Natural killer cell (primary cell): Measurements from ENCODE around the gene FITM2. TPM values are rescaled to one million over a fixed set of nuclear protein-coding genes. Genes with fewer than 3 reads are reported as not detected.

Source experiments
- ATAC-seq, 3 donors: fragments of 150-1000 bp in 2 of 3; fragments of 200-7000 bp in 1 of 3; cut with Tn5 transposase; 1 replicate in 1 of 3; 2 replicates in 2 of 3; pipeline ENCODE4 v1.10.0; 2021; ENCODE audit warnings: mild to moderate bottlenecking in 2 of 3, moderate library complexity in 2 of 3
- DNase-seq, 2 donors: peaks; one replicate each; pipeline versions ENCODE4 v3.0.0 to v3.0.0-alpha.2; 2013 to 2021; ENCODE audit warnings: mixed read lengths in 1 of 2
- H3K27ac ChIP-seq: one replicate; pipeline ENCODE4 v1.5.1; 2013; ENCODE audit warnings: mild to moderate bottlenecking, low read length
- H3K27me3 ChIP-seq: one replicate; pipeline ENCODE4 v1.6.1; 2013; ENCODE audit warnings: low read length; ENCODE audit not compliant: control insufficient read depth, insufficient read depth
- H3K36me3 ChIP-seq: one replicate; pipeline ENCODE4 v1.6.1; 2013; ENCODE audit warnings: low read length; ENCODE audit not compliant: control insufficient read depth, insufficient read depth
- H3K4me1 ChIP-seq: one replicate; pipeline ENCODE4 v1.6.1; 2013; ENCODE audit warnings: low read length; ENCODE audit not compliant: control insufficient read depth, insufficient read depth
- H3K4me3 ChIP-seq: one replicate; pipeline ENCODE4 v1.5.1; 2013; ENCODE audit warnings: low read length
- H3K9me3 ChIP-seq: one replicate; pipeline ENCODE4 v1.6.1; 2013; ENCODE audit warnings: low read length; ENCODE audit not compliant: control insufficient read depth, insufficient read depth
- H3K27ac Mint-ChIP-seq, 2 donors: one replicate each; pipeline ENCODE4 v1.8.0; 2022; ENCODE audit warnings: mild to moderate bottlenecking in 2 of 2, mixed read lengths in 2 of 2, moderate library complexity in 1 of 2
- H3K27me3 Mint-ChIP-seq, 2 donors: one replicate each; pipeline ENCODE4 v1.8.0; 2022; ENCODE audit warnings: low read depth in 2 of 2, mixed read lengths in 2 of 2
- H3K36me3 Mint-ChIP-seq: one replicate; pipeline ENCODE4 v1.8.0; 2022; ENCODE audit warnings: mixed read lengths
- H3K4me1 Mint-ChIP-seq, 2 donors: one replicate each; pipeline ENCODE4 v1.8.0; 2022; ENCODE audit warnings: mixed read lengths in 2 of 2
- H3K4me3 Mint-ChIP-seq: one replicate; pipeline ENCODE4 v1.8.0; 2022; ENCODE audit warnings: mild to moderate bottlenecking, moderate library complexity, mixed read lengths
- H3K9me3 Mint-ChIP-seq, 2 donors: one replicate each; pipeline ENCODE4 v1.8.0; 2022; ENCODE audit warnings: mixed read lengths in 2 of 2
- CTCF ChIP-seq: fragments of 200-600 bp; IDR thresholded peaks from one replicate; pipeline ENCODE4 v1.8.0; 2022; ENCODE audit warnings: antibody characterized with exemption
- WGBS: methylation state at CpG from one replicate; pipeline ENCODE4 v1.1.7; 2013; ENCODE audit warnings: missing lambda C conversion rate; ENCODE audit not compliant: insufficient coverage; 5-methylcytosine and 5-hydroxymethylcytosine counted together
- intact Hi-C: fragments of 100-400 bp; cut with micrococcal nuclease; formaldehyde crosslinking; loops from one replicate; pipeline ENCODE4 v1.14.2; 2022
- total RNA-seq, 4 donors: library from RNA; stranded (reverse); fragments of 120-200 nt in 1 of 4; gene quantifications; one replicate each; pipeline versions ENCODE4 v1.2.3 to v1.2.4, GENCODE V29; 2013 to 2022

FITM2 gene
- total RNA-seq, 3 donors from 2014 or later (not counting 1 experiment from before 2014, with no cell fraction given): 3.7 to 6.0 (median 3.9) TPM

- no peaks in the 10 kb centered on the region for H3K9me3 ChIP-seq
- Mint-ChIP-seq H3K4me3 (peak overlapping the region; percentile 97), H3K36me3 (no peaks in the 10 kb centered on the region), H3K27me3 (no peaks in the 10 kb centered on the region), H3K27ac (peak overlapping the region; percentile 86 to 95), H3K9me3 (no peaks in the 10 kb centered on the region), H3K4me1 (peaks cover 24 to 28% of the 10 kb centered on the region in 2 donors)
- no peak overlapping the region for H3K27ac ChIP-seq
- ATAC-seq (no peak), DNase-seq (peak in 1 of 2 donors; percentile 14)
- 28% methylated on average over 17 of the region's 17 CpGs for WGBS
- peak overlapping the region; percentile 96 for H3K4me3 ChIP-seq
- H3K27me3 ChIP-seq: no peaks in the 10 kb centered on the region
- peaks cover 3% of the 10 kb centered on the region for H3K36me3 ChIP-seq
- no peak for TF ChIP-seq CTCF
- H3K4me1 ChIP-seq: peaks cover 18% of the 10 kb centered on the region
- intact Hi-C loops: no loop called here
Measured at GRCh38 chr20:44309763-44310663, 989 bp downstream of the FITM2 start.

GRCh38 chr20:44306927-44307326 is 4.1 kb downstream of the FITM2 start:
- DNase-seq (no peak), ATAC-seq (no peak)
- Mint-ChIP-seq H3K36me3 (no peaks in the 10 kb centered on the region), H3K27ac (no peak overlapping the region), H3K9me3 (no peaks in the 10 kb centered on the region), H3K27me3 (no peaks in the 10 kb centered on the region), H3K4me3 (no peak overlapping the region), H3K4me1 (peaks cover 24 to 28% of the 10 kb centered on the region in 2 donors)
- no peak for TF ChIP-seq CTCF
- intact Hi-C loops: no loop called here
- Histone ChIP-seq H3K27ac (no peak overlapping the region), H3K4me1 (peaks cover 18% of the 10 kb centered on the region), H3K4me3 (no peak overlapping the region), H3K27me3 (no peaks in the 10 kb centered on the region), H3K9me3 (no peaks in the 10 kb centered on the region), H3K36me3 (peaks cover 3% of the 10 kb centered on the region)
- 94% methylated on average over 9 of the region's 9 CpGs for WGBS

- Mint-ChIP-seq H3K36me3 (no peaks in the 10 kb centered on the region), H3K4me3 (no peak overlapping the region), H3K27ac (no peak overlapping the region), H3K27me3 (no peaks in the 10 kb centered on the region), H3K4me1 (peaks cover 5 to 7% of the 10 kb centered on the region in 2 donors), H3K9me3 (no peaks in the 10 kb centered on the region)
- ATAC-seq (no peak), DNase-seq (no peak)
- intact Hi-C loops: no loop called here
- H3K27ac ChIP-seq: no peak overlapping the region
- no peak overlapping the region for H3K4me3 ChIP-seq
- H3K27me3 ChIP-seq: no peaks in the 10 kb centered on the region
- H3K9me3 ChIP-seq: no peaks in the 10 kb centered on the region
- no peaks in the 10 kb centered on the region for H3K4me1 ChIP-seq
- H3K36me3 ChIP-seq: peaks cover 3% of the 10 kb centered on the region
- TF ChIP-seq CTCF: no peak
Measured at GRCh38 chr20:44304383-44304782, 6.6 kb downstream of the FITM2 start.
